AG04450 (cell line): Measurements from ENCODE around the gene APOM. TPM values are rescaled to one million over a fixed set of nuclear protein-coding genes. Genes with fewer than 3 reads are reported as not detected.

ENCODE experiments used
- CTCF ChIA-PET: fragments of 300-600, 350-600 bp; formaldehyde crosslinking; extraction: SDS; loops from one replicate; lab custom pipeline; 2022; ENCODE audit warnings: antibody characterized with exemption, inconsistent platforms; lab: Charles Lee
- POLR2A ChIA-PET: fragments of 350-600 bp; formaldehyde crosslinking; extraction: SDS; loops from one replicate; lab custom pipeline; 2021; ENCODE audit warnings: antibody characterized with exemption, inconsistent platforms; lab: Yijun Ruan, JAX
- DNase-seq: peaks from one replicate; pipeline ENCODE4 v3.0.0-alpha.2; 2011; ENCODE audit warnings: low read depth, low spot score
- H3K27ac ChIP-seq: one replicate; pipeline ENCODE4 v1.5.1; 2012; ENCODE audit warnings: low read depth, low read length, control low read depth
- H3K27me3 ChIP-seq: one replicate; pipeline ENCODE4 v1.6.0; 2012; ENCODE audit warnings: low read length; ENCODE audit not compliant: control insufficient read depth, insufficient read depth
- H3K4me3 ChIP-seq: 2 replicates; pipeline ENCODE4 v1.5.1; 2011; ENCODE audit warnings: mild to moderate bottlenecking, low read depth, low read length, control low read depth
- H3K9me3 ChIP-seq: 2 replicates; pipeline ENCODE4 v1.5.1; 2012; ENCODE audit warnings: low read length; ENCODE audit not compliant: control insufficient read depth, insufficient read depth
- polyA plus RNA-seq: library from polyadenylated mRNA; depleted of rRNA; stranded (reverse); fragments of >200 nt; gene quantifications from 2 replicates; pipeline ENCODE4 v1.2.3, GENCODE V29; 2011
- TF ChIP-seq, protein P1 (sequence below): IDR thresholded peaks from 2 replicates; pipeline ENCODE4 v1.5.1; 2011; ENCODE audit warnings: low read depth, low read length, control low read depth, inconsistent platforms

APOM gene
- polyA plus RNA-seq, 1 experiment, result 2.8 TPM

- H3K27me3 ChIP-seq, result no peaks in the 10 kb centered on the region
- DNase-seq, result no peak
- H3K4me3 ChIP-seq, result peak overlapping the region; percentile 94
- peak overlapping the region; percentile 61 for H3K27ac ChIP-seq
- H3K9me3 ChIP-seq, result no peaks in the 10 kb centered on the region; the same call in 1 of the 2 replicates
- TF ChIP-seq, protein P1, sequence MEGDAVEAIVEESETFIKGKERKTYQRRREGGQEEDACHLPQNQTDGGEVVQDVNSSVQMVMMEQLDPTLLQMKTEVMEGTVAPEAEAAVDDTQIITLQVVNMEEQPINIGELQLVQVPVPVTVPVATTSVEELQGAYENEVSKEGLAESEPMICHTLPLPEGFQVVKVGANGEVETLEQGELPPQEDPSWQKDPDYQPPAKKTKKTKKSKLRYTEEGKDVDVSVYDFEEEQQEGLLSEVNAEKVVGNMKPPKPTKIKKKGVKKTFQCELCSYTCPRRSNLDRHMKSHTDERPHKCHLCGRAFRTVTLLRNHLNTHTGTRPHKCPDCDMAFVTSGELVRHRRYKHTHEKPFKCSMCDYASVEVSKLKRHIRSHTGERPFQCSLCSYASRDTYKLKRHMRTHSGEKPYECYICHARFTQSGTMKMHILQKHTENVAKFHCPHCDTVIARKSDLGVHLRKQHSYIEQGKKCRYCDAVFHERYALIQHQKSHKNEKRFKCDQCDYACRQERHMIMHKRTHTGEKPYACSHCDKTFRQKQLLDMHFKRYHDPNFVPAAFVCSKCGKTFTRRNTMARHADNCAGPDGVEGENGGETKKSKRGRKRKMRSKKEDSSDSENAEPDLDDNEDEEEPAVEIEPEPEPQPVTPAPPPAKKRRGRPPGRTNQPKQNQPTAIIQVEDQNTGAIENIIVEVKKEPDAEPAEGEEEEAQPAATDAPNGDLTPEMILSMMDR, result no peak
- CTCF ChIA-PET, result no interaction called here
- POLR2A ChIA-PET, result interaction anchor here (0.6 to 1.3 kb wide), 4 partner anchors 8 to 168 kb away, joined by 3 to 20 read pairs (median 5); partner anchors contain the start of genes BAG6, HSPA1A, HSPA1B and HSPA1L
Observed at GRCh38 chr6:31659649-31660380, 4.1 kb downstream of the APOM start.

DNA sequence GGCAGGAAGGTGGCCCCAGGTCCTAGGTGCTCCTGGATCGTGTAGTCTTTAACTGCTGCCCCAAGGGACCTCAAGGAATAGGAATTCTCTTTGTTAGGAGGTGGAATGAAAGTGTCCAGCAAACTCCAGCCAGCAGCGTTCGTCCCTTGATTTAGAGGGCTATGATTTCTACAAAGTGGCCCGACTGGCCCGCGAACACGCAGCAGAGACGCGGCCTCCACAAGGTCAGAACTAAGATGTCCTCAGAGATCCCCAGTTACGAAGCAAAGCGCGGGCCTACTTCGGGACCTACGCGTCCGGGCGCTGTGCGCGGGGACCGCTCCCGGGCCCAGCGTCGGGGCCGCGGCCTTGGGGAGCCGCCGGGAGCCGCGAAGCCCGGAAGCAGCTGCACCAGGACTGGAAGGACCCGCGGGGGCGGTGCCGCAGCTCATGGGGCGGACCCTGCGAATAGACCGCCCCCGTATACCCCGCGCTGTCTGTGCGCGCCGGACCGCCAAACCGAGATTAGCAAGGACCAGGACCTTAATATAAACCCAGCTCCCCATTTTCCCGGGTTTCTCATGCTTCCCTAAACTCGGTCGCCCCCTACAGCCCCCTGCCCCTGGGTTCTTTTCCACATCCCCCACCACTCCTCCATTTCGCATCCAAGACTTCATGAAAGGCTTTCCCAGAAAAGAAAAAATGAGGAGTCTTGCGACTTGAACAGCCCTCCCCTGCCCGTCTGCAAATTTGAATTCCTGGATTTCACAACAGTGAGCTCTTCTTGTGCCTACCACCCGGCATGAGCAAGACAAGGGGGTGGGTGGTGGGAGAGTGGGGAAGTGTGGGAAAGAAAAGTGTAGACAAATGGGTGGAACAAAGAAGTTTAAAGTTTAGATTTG, 4.9 kb downstream of the APOM start, which contains the start of gene C6orf47:
C6orf47 (minus strand) TSS at position 398 of the 881 bp plus-strand sequence. CDS start 831 bp downstream, outside the sequence.
- TF ChIP-seq, protein P1, result no peak
- CTCF ChIA-PET, result interaction anchor here (0.6 kb wide), 2 partner anchors 52 to 120 kb away, joined by 4 to 6 read pairs; no protein-coding TSS in a partner anchor

DNA sequence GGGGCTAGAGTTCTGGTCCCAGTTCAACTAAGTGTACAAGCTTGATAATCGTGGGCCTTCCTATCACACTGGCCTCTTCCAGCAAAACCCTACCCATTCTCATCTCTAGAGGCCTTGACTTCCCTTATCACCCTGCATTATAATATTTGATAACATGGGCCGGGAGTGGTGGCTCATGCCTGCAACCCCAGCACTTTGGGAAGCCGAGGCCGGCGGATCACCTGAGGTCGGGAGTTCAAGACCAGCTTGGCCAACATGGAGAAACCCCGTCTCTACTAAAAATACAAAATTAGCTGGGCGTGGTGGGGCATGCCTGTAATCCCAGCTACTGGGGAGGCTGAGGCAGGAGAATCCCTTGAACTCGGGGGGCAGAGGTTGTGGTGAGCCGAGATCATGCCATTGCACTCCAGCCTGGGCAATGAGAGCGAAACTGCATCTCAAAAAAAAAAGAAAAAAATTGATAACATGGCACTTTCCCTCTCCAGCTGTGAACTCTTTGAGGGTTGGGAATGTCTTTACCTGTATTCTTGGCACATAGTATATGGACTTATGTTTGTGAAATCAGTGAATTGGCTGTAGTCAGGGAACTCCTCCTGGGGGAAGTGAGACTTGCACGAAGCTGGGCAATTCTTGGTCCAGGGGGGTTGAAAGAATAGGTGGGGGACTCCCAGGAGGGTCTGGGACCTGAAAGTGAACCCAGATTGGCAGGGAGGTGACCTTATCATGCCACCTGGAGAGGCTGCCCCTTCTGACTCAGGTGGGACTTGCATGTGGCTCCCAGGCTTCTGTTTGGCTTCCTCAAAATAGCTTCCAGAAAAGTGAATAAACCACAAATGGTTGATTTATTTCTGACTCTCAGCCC, 5.8 kb downstream of the APOM start:
- H3K9me3 ChIP-seq, result no peaks in the 10 kb centered on the region; the same call in 1 of the 2 replicates
- ChIA-PET POLR2A (interaction anchor here (0.8 to 1.3 kb wide), 5 partner anchors 9 to 166 kb away, joined by 3 to 20 read pairs (median 7); partner anchors contain the start of genes BAG6, HSPA1A, HSPA1B and HSPA1L), CTCF (interaction anchor here (0.6 kb wide), 1 partner anchor 53 kb away, joined by 4 read pairs; no protein-coding TSS in a partner anchor)
- DNase-seq, result no peak
- peak overlapping the region; percentile 78 for H3K27ac ChIP-seq
- peak overlapping the region; percentile 94 for H3K4me3 ChIP-seq
- TF ChIP-seq, protein P1, result no peak
- no peaks in the 10 kb centered on the region for H3K27me3 ChIP-seq

More for the DNA sequence above, 4.9 kb downstream of the APOM start, which contains the start of gene C6orf47:
- Histone ChIP-seq H3K27me3 (no peaks in the 10 kb centered on the region), H3K27ac (peak within 1 kb of the TSS; percentile 78), H3K4me3 (peak within 1 kb of the TSS; percentile 94), H3K9me3 (no peaks in the 10 kb centered on the region; the same call in 1 of the 2 replicates)
- no peak for DNase-seq
- POLR2A ChIA-PET, result interaction anchor here (0.8 to 1.3 kb wide), 5 partner anchors 8 to 167 kb away, joined by 3 to 20 read pairs (median 7); partner anchors contain the start of genes BAG6, HSPA1A, HSPA1B and HSPA1L

- ChIA-PET POLR2A (interaction anchor here (0.7 kb wide), 1 partner anchor 437 kb away, joined by 6 read pairs; no protein-coding TSS in a partner anchor), CTCF (interaction anchor here (0.6 kb wide), 1 partner anchor 201 kb away, joined by 6 read pairs; no protein-coding TSS in a partner anchor)
- Histone ChIP-seq H3K9me3 (no peaks in the 10 kb centered on the region; the same call in 1 of the 2 replicates), H3K27ac (no peak overlapping the region), H3K27me3 (no peaks in the 10 kb centered on the region), H3K4me3 (no peak overlapping the region)
- no peak for DNase-seq
- TF ChIP-seq, protein P1, result no peak
Observed at GRCh38 chr6:31662124-31662723, 6.5 kb downstream of the APOM start.
